Loucy (cell line): ENCODE measurements around the gene MGAT5.
A peak's percentile ranks its signal among the peaks of the same experiment; 100 is the strongest.

Source experiments
- H2AFZ ChIP-seq: fragments of 200-600 bp; sonication (generic); 2 replicates; pipeline ENCODE4 v1.6.0; 2016; ENCODE audit warnings: antibody characterized with exemption, mild to moderate bottlenecking, low read length, moderate library complexity
- H3F3A ChIP-seq: fragments of 200-600 bp; 2 replicates; pipeline ENCODE4 v1.6.0; 2016; ENCODE audit warnings: antibody characterized with exemption, low read depth, mild to moderate bottlenecking
- H3K27me3 ChIP-seq: fragments of 200-600 bp; sonication (generic); 2 replicates; pipeline ENCODE4 v1.6.1; 2014; ENCODE audit warnings: low read length, mild to moderate bottlenecking; ENCODE audit not compliant: insufficient read depth, poor library complexity, severe bottlenecking
- H3K36me3 ChIP-seq: fragments of 200-600 bp; sonication (generic); 2 replicates; pipeline ENCODE4 v1.6.1; 2016; ENCODE audit warnings: low read length; ENCODE audit not compliant: insufficient read depth
- H3K4me1 ChIP-seq: fragments of 200-600 bp; sonication (generic); 2 replicates; pipeline ENCODE4 v1.5.1; 2014; ENCODE audit warnings: low read length, mild to moderate bottlenecking; ENCODE audit not compliant: insufficient read depth, poor library complexity, severe bottlenecking
- H3K4me2 ChIP-seq: fragments of 200-600 bp; sonication (generic); 2 replicates; pipeline ENCODE4 v1.6.0; 2014; ENCODE audit warnings: antibody characterized with exemption, low read length, low read depth, mild to moderate bottlenecking; ENCODE audit not compliant: poor library complexity, severe bottlenecking
- H3K4me3 ChIP-seq: fragments of 200-600 bp; sonication (generic); 2 replicates; pipeline ENCODE4 v1.5.1; 2014; ENCODE audit warnings: low read length, mild to moderate bottlenecking, mixed read lengths; ENCODE audit not compliant: poor library complexity, severe bottlenecking
- H3K79me2 ChIP-seq: fragments of 200-600 bp; sonication (generic); 2 replicates; pipeline ENCODE4 v1.6.1; 2014; ENCODE audit warnings: low read length; ENCODE audit not compliant: insufficient read depth
- H3K9ac ChIP-seq: fragments of 200-600 bp; sonication (generic); 2 replicates; pipeline ENCODE4 v1.6.0; 2014; ENCODE audit warnings: mild to moderate bottlenecking, low read depth, low read length, moderate library complexity; ENCODE audit not compliant: poor library complexity, severe bottlenecking
- H3K9me2 ChIP-seq: fragments of 200-600 bp; sonication (generic); replicated peaks from 2 replicates; pipeline ENCODE4 v1.6.1; 2016; ENCODE audit warnings: low read depth, low read length, mixed read lengths
- H3K9me3 ChIP-seq: fragments of 200-600 bp; sonication (generic); 2 replicates; pipeline ENCODE4 v1.6.1; 2014; ENCODE audit warnings: mild to moderate bottlenecking, antibody characterized with exemption, low read length, low read depth; ENCODE audit not compliant: insufficient read depth
- H4K20me1 ChIP-seq: fragments of 200-600 bp; sonication (generic); 2 replicates; pipeline ENCODE4 v1.6.0; 2014; ENCODE audit warnings: antibody characterized with exemption, low read length, mild to moderate bottlenecking; ENCODE audit not compliant: insufficient read depth, poor library complexity, severe bottlenecking
- EZH2phosphoT487 ChIP-seq: fragments of 200-600 bp; IDR thresholded peaks from 2 replicates; pipeline ENCODE4 v1.6.1; 2018; ENCODE audit warnings: antibody characterized with exemption, mild to moderate bottlenecking, moderate library complexity, borderline replicate concordance
- TF ChIP-seq, protein P1 (sequence below): fragments of 200-600 bp; sonication (generic); conservative IDR thresholded peaks from 2 replicates; pipeline ENCODE4 v1.5.1; 2014; ENCODE audit warnings: mild to moderate bottlenecking, antibody characterized with exemption, low read length

Gene MGAT5

GRCh38 chr2:134360745-134361487 is 107.0 kb downstream of the MGAT5 start:
- Histone ChIP-seq H3K4me2 (no peak overlapping the region), H3K36me3 (peaks cover 20% of the 10 kb centered on the region; the same call in 1 of the 2 replicates), H4K20me1 (no peaks in the 10 kb centered on the region), H3F3A (no peaks in the 10 kb centered on the region), H3K9me2 (no peaks in the 10 kb centered on the region), H3K9ac (no peak overlapping the region), H2AFZ (no peak overlapping the region), H3K27me3 (no peaks in the 10 kb centered on the region), H3K79me2 (no peaks in the 10 kb centered on the region), H3K9me3 (no peaks in the 10 kb centered on the region), H3K4me1 (peaks cover 19% of the 10 kb centered on the region), H3K4me3 (no peak overlapping the region)
- TF ChIP-seq, protein P1, sequence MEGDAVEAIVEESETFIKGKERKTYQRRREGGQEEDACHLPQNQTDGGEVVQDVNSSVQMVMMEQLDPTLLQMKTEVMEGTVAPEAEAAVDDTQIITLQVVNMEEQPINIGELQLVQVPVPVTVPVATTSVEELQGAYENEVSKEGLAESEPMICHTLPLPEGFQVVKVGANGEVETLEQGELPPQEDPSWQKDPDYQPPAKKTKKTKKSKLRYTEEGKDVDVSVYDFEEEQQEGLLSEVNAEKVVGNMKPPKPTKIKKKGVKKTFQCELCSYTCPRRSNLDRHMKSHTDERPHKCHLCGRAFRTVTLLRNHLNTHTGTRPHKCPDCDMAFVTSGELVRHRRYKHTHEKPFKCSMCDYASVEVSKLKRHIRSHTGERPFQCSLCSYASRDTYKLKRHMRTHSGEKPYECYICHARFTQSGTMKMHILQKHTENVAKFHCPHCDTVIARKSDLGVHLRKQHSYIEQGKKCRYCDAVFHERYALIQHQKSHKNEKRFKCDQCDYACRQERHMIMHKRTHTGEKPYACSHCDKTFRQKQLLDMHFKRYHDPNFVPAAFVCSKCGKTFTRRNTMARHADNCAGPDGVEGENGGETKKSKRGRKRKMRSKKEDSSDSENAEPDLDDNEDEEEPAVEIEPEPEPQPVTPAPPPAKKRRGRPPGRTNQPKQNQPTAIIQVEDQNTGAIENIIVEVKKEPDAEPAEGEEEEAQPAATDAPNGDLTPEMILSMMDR: no peak
- TF ChIP-seq EZH2phosphoT487: no peak

GRCh38 chr2:134361648-134362047 is 107.8 kb downstream of the MGAT5 start:
- no peak overlapping the region for H3K4me2 ChIP-seq
- TF ChIP-seq, protein P1: peak; percentile 13; the same call in 1 of the 2 replicates
- TF ChIP-seq EZH2phosphoT487: no peak

GRCh38 chr2:134362152-134362668 is 108.3 kb downstream of the MGAT5 start:
- Histone ChIP-seq H3K4me2 (no peak overlapping the region), H2AFZ (no peak overlapping the region), H3K79me2 (no peaks in the 10 kb centered on the region), H3K9me3 (no peaks in the 10 kb centered on the region), H3K9me2 (no peaks in the 10 kb centered on the region), H3F3A (no peaks in the 10 kb centered on the region), H3K9ac (no peak overlapping the region), H3K4me1 (peaks cover 24% of the 10 kb centered on the region), H3K27me3 (no peaks in the 10 kb centered on the region), H3K4me3 (no peak overlapping the region), H4K20me1 (no peaks in the 10 kb centered on the region), H3K36me3 (peaks cover 27% of the 10 kb centered on the region; the same call in 1 of the 2 replicates)
- TF ChIP-seq, protein P1: no peak; the same call in 1 of the 2 replicates
- no peak for TF ChIP-seq EZH2phosphoT487

More at GRCh38 chr2:134361648-134362047, 107.8 kb downstream of the MGAT5 start:
- no peak overlapping the region for H2AFZ ChIP-seq
- peaks cover 19% of the 10 kb centered on the region for H3K4me1 ChIP-seq
- H3K9me2 ChIP-seq: no peaks in the 10 kb centered on the region
- H4K20me1 ChIP-seq: no peaks in the 10 kb centered on the region
- H3K9me3 ChIP-seq: no peaks in the 10 kb centered on the region
- no peak overlapping the region for H3K4me3 ChIP-seq
- no peaks in the 10 kb centered on the region for H3K27me3 ChIP-seq
- peaks cover 23% of the 10 kb centered on the region; the same call in 1 of the 2 replicates for H3K36me3 ChIP-seq
- H3K9ac ChIP-seq: no peak overlapping the region
- no peaks in the 10 kb centered on the region for H3F3A ChIP-seq
- H3K79me2 ChIP-seq: no peaks in the 10 kb centered on the region
